ENCODE measurements around the gene POLR1D. TPM values are rescaled to one million over a fixed set of nuclear protein-coding genes. Genes with fewer than 3 reads are reported as not detected.

Gene POLR1D
- total RNA-seq, 1 experiment from 2014 or later, result 198 TPM

DNA sequence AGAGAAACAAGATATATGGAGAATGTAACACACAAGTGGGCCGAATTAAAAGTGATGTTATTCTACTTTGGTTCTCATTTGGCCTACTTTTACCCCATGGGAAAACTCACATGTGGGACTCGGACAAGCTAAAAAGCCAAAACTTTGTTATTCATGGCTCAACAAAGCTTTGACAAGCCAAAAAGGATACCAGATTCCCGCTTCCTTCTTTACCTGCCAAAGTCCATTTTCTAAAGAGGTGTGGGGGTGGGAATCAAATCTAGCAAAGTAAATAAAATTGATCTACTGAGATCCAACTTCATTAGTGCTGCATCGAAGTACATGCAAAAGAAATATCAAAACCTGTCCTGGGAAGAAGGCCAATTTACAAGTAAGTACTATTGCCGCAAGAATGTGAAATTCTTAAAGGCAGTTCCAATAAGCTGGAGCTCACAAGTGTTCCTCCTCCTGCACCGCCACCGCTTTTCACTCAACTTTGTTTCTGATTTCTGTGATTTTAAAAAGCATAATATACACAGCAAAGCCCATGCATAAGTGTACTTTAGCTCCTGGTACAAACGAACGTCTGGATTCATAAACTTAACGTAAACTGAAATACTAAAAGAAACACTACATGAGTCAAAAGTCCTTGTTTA, 2.5 kb upstream of the POLR1D start (continued):
- TF ChIP-seq, protein P1, sequence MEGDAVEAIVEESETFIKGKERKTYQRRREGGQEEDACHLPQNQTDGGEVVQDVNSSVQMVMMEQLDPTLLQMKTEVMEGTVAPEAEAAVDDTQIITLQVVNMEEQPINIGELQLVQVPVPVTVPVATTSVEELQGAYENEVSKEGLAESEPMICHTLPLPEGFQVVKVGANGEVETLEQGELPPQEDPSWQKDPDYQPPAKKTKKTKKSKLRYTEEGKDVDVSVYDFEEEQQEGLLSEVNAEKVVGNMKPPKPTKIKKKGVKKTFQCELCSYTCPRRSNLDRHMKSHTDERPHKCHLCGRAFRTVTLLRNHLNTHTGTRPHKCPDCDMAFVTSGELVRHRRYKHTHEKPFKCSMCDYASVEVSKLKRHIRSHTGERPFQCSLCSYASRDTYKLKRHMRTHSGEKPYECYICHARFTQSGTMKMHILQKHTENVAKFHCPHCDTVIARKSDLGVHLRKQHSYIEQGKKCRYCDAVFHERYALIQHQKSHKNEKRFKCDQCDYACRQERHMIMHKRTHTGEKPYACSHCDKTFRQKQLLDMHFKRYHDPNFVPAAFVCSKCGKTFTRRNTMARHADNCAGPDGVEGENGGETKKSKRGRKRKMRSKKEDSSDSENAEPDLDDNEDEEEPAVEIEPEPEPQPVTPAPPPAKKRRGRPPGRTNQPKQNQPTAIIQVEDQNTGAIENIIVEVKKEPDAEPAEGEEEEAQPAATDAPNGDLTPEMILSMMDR (IDR thresholded peaks at IDR 0.05), result no peak
- TF ChIP-seq KAT7 (CRISPR knock-in tag; IDR thresholded peaks at IDR 0.05; ENCODE audit: borderline replicate concordance), result no peak
- no peak for TF ChIP-seq MXD4 (CRISPR knock-in tag; IDR thresholded peaks at IDR 0.05; ENCODE audit: borderline replicate concordance)
- TF ChIP-seq ZNF232 (CRISPR knock-in tag; IDR thresholded peaks at IDR 0.05), result no peak
- TF ChIP-seq FOXJ3 (CRISPR knock-in tag; IDR thresholded peaks at IDR 0.05; ENCODE audit: borderline replicate concordance), result no peak
- TF ChIP-seq, protein P2, sequence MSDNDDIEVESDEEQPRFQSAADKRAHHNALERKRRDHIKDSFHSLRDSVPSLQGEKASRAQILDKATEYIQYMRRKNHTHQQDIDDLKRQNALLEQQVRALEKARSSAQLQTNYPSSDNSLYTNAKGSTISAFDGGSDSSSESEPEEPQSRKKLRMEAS (CRISPR knock-in tag; IDR thresholded peaks at IDR 0.05), result no peak
- no peak for TF ChIP-seq ATF1 (CRISPR knock-in tag; IDR thresholded peaks at IDR 0.05)

DNA sequence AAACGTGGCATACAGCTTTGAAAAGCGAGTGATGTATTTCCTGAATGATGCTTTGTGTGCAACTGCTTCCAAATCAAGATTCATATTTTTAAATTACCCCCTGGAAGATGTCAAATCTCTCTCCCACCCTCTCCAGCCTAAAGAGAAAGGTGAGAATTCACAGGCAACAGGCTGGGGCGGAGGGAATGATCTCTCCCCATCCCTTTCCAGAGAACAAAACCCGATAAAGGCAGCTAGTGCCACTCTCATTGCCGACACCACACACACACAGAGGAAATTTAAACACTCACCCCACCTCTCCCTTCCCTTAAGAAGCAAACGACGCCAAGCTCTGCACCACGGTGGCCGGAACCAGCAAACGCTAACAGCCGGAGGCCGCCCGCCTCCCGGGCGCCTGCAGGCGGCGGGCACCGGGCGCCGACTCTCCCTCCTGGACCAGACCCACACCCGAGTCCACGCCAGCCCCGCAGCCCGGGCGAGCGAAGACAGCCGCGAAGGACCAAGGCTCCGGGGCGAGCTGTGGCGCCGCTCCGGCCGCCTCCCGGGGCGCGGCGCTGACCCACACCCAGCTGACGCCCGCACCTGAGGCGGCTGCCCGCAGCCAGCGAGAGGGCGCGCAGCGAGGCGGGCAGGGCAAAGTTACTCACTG, 1.8 kb upstream of the POLR1D start:
- H3K27me3 Mint-ChIP-seq (ENCODE audit: low read depth), result no peaks in the 10 kb centered on the region
- DNase-seq (ENCODE audit: low spot score), result no peak
- CTCF ChIA-PET, result interaction anchor here (0.7 to 3.1 kb wide), 9 partner anchors 13 to 364 kb away, joined by 3 to 21 read pairs (median 6); no protein-coding TSS in a partner anchor

DNA sequence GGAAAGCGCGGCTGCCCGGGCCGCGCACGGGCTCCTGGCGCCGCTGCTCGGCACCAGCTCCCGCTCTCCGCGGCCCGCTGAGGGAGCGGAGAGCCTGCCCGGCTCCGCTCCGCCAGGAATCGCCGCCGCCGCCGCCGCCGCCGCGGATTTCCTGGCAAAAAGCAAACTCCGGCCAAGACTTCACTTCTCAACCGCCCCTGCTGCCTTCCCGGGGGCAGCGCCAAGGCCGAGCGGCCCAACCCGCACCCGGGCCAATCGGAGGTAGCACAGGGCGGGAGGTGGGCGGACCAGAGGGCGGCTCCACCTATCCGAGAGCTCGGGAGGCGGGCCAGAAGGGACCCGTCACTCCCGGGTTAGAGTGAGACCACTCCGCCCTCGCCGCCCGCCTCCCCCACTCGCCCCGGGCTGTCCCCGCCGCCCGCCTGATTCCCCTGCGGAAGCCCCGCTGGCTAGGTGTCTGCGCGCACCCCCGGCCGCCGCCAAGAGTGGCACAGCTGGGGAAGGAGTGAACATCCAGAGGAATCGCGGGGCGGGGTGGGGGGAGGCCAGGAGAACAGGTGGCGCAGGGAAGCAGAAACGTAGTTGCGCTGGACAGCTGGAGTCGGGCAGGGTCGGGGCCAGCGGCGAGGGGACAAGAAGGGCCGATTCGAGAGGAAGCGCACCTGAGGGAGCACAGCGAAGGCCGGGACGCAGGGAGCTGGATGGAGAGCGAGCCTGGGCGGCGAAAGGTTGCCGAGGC, 1.1 kb upstream of the POLR1D start, which contains the start of gene LNX2:
TSS of gene LNX2 (minus strand) at position 153 of the 739 bp plus-strand sequence. CDS start 38,826 bp downstream, outside the sequence.
- H3K36me3 Mint-ChIP-seq, result peaks cover 29% of the 10 kb centered on the region
- H3K4me3 Mint-ChIP-seq, result peak within 1 kb of the TSS; percentile 93
- H3K4me1 Mint-ChIP-seq, result peaks cover 54% of the 10 kb centered on the region
- H3K27ac Mint-ChIP-seq, result peak within 1 kb of the TSS; percentile 96
- H3K9me3 Mint-ChIP-seq, result no peaks in the 10 kb centered on the region
- ChIA-PET CTCF (interaction anchor here (0.7 to 3.1 kb wide), 11 partner anchors 13 to 364 kb away, joined by 3 to 21 read pairs (median 4); no protein-coding TSS in a partner anchor), POLR2A (interaction anchor here (0.5 to 1.8 kb wide), 14 partner anchors 10 to 505 kb away, joined by 3 to 7 read pairs (median 3); no protein-coding TSS in a partner anchor)
- ATAC-seq, result peak; percentile 92
- no peaks in the 10 kb centered on the region for H3K27me3 Mint-ChIP-seq (ENCODE audit: low read depth)
- DNase-seq (ENCODE audit: low spot score), result peak; percentile 98
- peak; percentile 53; the same call in 1 of the 2 replicates for TF ChIP-seq CREM (CRISPR knock-in tag; IDR thresholded peaks at IDR 0.05)
- TF ChIP-seq, protein P3, sequence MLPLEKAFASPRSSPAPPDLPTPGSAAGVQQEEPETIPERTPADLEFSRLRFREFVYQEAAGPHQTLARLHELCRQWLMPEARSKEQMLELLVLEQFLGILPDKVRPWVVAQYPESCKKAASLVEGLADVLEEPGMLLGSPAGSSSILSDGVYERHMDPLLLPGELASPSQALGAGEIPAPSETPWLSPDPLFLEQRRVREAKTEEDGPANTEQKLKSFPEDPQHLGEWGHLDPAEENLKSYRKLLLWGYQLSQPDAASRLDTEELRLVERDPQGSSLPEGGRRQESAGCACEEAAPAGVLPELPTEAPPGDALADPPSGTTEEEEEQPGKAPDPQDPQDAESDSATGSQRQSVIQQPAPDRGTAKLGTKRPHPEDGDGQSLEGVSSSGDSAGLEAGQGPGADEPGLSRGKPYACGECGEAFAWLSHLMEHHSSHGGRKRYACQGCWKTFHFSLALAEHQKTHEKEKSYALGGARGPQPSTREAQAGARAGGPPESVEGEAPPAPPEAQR (CRISPR knock-in tag; IDR thresholded peaks at IDR 0.05), result no peak
- TF ChIP-seq, protein P4, sequence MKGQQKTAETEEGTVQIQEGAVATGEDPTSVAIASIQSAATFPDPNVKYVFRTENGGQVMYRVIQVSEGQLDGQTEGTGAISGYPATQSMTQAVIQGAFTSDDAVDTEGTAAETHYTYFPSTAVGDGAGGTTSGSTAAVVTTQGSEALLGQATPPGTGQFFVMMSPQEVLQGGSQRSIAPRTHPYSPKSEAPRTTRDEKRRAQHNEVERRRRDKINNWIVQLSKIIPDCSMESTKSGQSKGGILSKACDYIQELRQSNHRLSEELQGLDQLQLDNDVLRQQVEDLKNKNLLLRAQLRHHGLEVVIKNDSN (CRISPR knock-in tag; IDR thresholded peaks at IDR 0.05), result no peak
- TF ChIP-seq ZNF219 (CRISPR knock-in tag; IDR thresholded peaks at IDR 0.05; ENCODE audit: borderline replicate concordance), result no peak
- TF ChIP-seq ZNF416 (CRISPR knock-in tag; IDR thresholded peaks at IDR 0.05), result no peak
- TF ChIP-seq, protein P5, sequence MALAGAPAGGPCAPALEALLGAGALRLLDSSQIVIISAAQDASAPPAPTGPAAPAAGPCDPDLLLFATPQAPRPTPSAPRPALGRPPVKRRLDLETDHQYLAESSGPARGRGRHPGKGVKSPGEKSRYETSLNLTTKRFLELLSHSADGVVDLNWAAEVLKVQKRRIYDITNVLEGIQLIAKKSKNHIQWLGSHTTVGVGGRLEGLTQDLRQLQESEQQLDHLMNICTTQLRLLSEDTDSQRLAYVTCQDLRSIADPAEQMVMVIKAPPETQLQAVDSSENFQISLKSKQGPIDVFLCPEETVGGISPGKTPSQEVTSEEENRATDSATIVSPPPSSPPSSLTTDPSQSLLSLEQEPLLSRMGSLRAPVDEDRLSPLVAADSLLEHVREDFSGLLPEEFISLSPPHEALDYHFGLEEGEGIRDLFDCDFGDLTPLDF (CRISPR knock-in tag; IDR thresholded peaks at IDR 0.05), result no peak
- TF ChIP-seq, protein P6, sequence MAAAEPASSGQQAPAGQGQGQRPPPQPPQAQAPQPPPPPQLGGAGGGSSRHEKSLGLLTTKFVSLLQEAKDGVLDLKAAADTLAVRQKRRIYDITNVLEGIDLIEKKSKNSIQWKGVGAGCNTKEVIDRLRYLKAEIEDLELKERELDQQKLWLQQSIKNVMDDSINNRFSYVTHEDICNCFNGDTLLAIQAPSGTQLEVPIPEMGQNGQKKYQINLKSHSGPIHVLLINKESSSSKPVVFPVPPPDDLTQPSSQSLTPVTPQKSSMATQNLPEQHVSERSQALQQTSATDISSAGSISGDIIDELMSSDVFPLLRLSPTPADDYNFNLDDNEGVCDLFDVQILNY (CRISPR knock-in tag; IDR thresholded peaks at IDR 0.05), result peak; percentile 23; the same call in 1 of the 2 replicates
- TF ChIP-seq, protein P2 (CRISPR knock-in tag; IDR thresholded peaks at IDR 0.05), result 0 out of 2 replicates have a peak, but pooled peaks have one; percentile 23
- TF ChIP-seq CREB1 (CRISPR knock-in tag; IDR thresholded peaks at IDR 0.05), result no peak
- no peak for TF ChIP-seq ETV6 (CRISPR knock-in tag; IDR thresholded peaks at IDR 0.05)
- TF ChIP-seq NFYB (CRISPR knock-in tag; conservative IDR thresholded peaks at IDR 0.05; ENCODE audit: low read depth), result peak; percentile 90

More for the DNA sequence above, 1.8 kb upstream of the POLR1D start:
- Mint-ChIP-seq H3K4me1 (peaks cover 47% of the 10 kb centered on the region), H3K27ac (peak overlapping the region; percentile 74; the same call in 1 of the 2 replicates), H3K9me3 (peaks cover 2% of the 10 kb centered on the region), H3K4me3 (peak overlapping the region; percentile 93), H3K36me3 (peaks cover 30% of the 10 kb centered on the region)
- no peak for ATAC-seq
- no peak for TF ChIP-seq IRF2 (CRISPR knock-in tag; IDR thresholded peaks at IDR 0.05; ENCODE audit: borderline replicate concordance, low read depth)
- TF ChIP-seq KAT7 (CRISPR knock-in tag; IDR thresholded peaks at IDR 0.05; ENCODE audit: borderline replicate concordance), result 0 out of 2 replicates have a peak, but pooled peaks have one; percentile 44
- TF ChIP-seq, protein P7, sequence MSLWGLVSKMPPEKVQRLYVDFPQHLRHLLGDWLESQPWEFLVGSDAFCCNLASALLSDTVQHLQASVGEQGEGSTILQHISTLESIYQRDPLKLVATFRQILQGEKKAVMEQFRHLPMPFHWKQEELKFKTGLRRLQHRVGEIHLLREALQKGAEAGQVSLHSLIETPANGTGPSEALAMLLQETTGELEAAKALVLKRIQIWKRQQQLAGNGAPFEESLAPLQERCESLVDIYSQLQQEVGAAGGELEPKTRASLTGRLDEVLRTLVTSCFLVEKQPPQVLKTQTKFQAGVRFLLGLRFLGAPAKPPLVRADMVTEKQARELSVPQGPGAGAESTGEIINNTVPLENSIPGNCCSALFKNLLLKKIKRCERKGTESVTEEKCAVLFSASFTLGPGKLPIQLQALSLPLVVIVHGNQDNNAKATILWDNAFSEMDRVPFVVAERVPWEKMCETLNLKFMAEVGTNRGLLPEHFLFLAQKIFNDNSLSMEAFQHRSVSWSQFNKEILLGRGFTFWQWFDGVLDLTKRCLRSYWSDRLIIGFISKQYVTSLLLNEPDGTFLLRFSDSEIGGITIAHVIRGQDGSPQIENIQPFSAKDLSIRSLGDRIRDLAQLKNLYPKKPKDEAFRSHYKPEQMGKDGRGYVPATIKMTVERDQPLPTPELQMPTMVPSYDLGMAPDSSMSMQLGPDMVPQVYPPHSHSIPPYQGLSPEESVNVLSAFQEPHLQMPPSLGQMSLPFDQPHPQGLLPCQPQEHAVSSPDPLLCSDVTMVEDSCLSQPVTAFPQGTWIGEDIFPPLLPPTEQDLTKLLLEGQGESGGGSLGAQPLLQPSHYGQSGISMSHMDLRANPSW (CRISPR knock-in tag; conservative IDR thresholded peaks at IDR 0.05; ENCODE audit: low read depth), result no peak
- TF ChIP-seq ELF4 (CRISPR knock-in tag; IDR thresholded peaks at IDR 0.05; ENCODE audit: low read depth), result 0 out of 2 replicates have a peak, but pooled peaks have one; percentile 74
- POLR2A ChIA-PET, result interaction anchor here (0.5 to 1.8 kb wide), 10 partner anchors 11 to 358 kb away, joined by 3 to 7 read pairs (median 3); no protein-coding TSS in a partner anchor
